ENCODE measurements around the gene HIC1.

GRCh38 chr17:2017274-2017941, 37.5 kb upstream of the HIC1 start:
- no peak for TF ChIP-seq POLR2AphosphoS5 (IDR thresholded peaks at IDR 0.05; ENCODE audit: low read depth, low read length)
- TF ChIP-seq CTCF (IDR thresholded peaks at IDR 0.05) = no peak
- no peak for TF ChIP-seq TCF7L2 (IDR thresholded peaks at IDR 0.05; ENCODE audit: low read depth, low read length)
- no peak for TF ChIP-seq SIN3A (IDR thresholded peaks at IDR 0.05; ENCODE audit: borderline replicate concordance, insufficient read depth, low read depth, low read length)
- TF ChIP-seq REST (IDR thresholded peaks at IDR 0.05; ENCODE audit: insufficient read depth in 1 of 2, low read depth in 2 of 2, low read length in 1 of 2) = no peak
